Mucosa of gallbladder (tissue), 1 donor: ENCODE results near the gene CARD14. TPM values are rescaled to one million over a fixed set of nuclear protein-coding genes. Genes with fewer than 3 reads are reported as not detected.
"Not testable (repeated sequence)": the region's sequence is repeated elsewhere in the genome, so short reads cannot be mapped to it uniquely, and the experiment has no call there.

Experiments
- DNase-seq: peaks from one replicate; pipeline ENCODE4 v3.0.0-alpha.2; 2020; ENCODE audit warnings: low spot score
- total RNA-seq: library from RNA; stranded (reverse); gene quantifications from one replicate; pipeline ENCODE4 v1.2.1, GENCODE V29; 2021
- donor health status: DM: no; HTN: no; CAD: no.

Gene CARD14
- total RNA-seq, 1 donor from 2014 or later = 0.29 TPM

- no peak for DNase-seq
These were observed 14.0 kb downstream of the CARD14 start for GRCh38 chr17:80183581-80184422.

DNA sequence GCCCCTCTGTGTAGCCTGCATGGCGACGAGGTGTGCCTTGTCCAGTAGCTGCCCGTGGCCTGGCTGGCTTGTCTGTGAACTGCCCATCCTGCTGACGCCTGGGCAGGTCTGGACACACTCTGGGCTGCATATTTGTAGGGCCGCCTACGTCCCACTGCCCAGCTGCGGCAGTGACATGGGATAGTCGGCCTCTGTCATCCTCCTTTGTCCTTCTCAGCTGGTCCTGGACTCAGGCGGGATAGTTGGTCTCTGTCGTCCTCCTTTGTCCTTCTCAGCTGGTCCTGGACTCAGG, 14.5 kb downstream of the CARD14 start:
- DNase-seq = no peak

DNA sequence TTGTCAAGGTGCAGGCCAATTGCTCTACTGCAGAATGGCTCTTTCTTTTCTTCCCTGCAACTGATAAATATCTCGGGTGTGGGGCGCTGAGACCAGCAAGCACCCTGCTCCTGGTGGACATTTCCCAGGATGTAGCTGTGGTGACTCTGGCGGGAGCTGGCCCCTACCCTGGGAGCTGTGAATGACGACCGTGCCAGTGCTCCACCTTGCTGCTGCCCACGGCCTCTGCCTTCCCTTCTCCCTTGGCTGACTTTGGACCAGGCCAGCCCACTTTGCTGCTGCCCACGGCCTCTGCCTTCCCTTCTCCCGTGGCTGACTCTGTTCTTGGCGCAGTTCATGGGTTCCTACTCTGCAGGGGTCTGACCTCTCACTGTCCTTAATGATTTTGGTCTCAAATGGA, 16.1 kb downstream of the CARD14 start:
- no peak for DNase-seq

DNA sequence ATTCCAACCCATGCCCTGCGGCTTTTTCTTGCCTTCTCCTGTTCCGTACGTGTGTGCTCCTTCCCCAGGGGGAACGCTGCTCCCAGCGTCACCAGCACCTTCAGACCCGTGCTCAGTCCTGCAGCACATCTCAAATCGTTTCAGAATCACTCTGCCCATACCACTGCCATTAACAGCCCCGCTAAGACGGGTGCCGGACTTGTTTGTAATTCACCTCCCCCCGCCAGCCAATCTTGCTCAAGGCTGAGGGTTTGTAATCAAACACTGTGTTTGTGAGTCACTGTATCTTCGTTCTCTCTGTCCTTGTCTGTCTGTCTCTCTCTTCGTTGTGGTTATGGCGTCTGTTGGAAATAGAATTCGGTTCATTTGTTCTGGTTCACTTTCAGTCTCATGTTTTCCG, 17.3 kb downstream of the CARD14 start:
- no peak for DNase-seq

DNA sequence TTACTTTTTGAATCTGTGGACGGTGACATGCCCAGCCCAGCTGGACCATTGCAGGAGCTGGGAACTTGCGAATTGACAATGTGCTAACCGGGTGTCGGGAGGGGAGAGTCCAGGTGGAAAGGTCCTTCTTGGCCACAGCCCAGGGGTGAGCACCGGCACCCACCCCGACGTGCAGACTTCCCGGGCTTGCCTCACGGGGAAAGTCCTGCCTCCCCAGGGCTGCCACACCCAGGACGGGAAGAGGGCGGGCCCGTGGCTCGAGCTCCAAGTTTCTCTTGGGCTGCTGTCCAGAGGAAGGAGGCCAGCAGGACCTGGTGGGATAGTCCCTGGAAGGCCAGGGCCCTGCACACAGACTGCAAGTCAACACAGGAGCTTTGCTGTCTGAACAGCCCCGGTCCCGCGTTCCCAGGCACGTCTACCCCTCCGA, 17.7 kb downstream of the CARD14 start:
- DNase-seq = peak; percentile 40

- no peak for DNase-seq
These were observed 19.8 kb downstream of the CARD14 start for GRCh38 chr17:80189611-80190010.

GRCh38 chr17:80190716-80191115, 20.9 kb downstream of the CARD14 start:
- no peak for DNase-seq

GRCh38 chr17:80191192-80191591, 21.4 kb downstream of the CARD14 start:
- no peak for DNase-seq

DNA sequence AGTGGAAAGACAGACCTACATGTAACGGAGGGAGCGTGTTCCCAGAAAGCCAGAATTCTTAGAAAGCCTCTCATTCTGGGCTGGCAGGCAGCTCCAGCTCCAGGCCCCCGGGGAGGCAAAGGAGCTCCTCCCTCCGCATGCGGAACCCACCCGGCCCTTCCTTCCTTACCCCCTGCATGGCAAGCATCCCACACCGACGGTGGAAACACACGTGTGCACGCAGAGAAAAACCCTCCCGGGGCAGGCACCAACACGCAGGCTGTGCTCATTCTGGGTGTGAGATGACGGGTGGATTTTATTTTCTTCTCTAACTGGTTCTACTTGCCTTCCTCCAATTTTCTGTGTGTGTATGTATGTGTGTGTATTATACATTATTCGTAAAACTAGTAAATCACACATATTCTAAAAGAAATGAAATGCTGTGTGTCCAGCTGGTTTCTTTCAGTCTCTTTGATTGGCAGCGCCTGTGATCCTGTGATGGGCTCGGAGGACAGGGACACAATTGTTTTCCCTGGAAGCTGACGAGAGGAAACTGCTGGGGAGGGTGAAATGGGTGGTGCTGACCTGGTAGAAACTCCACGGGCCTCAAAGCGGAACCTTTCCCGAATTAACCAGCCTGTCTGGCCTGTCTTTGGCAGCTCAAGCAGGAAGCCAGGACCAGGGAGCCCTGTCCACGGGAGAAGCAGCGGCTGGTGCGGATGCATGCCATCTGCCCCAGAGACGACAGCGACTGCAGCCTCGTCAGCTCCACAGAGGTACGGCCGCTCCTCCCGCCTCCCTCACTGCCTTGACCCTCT, 22.2 kb downstream of the CARD14 start:
- peak; percentile 57 for DNase-seq

GRCh38 chr17:80195141-80195540, 25.3 kb downstream of the CARD14 start:
- DNase-seq = no peak

- no peak for DNase-seq
These were observed 26.1 kb downstream of the CARD14 start for GRCh38 chr17:80195671-80196529.

DNA sequence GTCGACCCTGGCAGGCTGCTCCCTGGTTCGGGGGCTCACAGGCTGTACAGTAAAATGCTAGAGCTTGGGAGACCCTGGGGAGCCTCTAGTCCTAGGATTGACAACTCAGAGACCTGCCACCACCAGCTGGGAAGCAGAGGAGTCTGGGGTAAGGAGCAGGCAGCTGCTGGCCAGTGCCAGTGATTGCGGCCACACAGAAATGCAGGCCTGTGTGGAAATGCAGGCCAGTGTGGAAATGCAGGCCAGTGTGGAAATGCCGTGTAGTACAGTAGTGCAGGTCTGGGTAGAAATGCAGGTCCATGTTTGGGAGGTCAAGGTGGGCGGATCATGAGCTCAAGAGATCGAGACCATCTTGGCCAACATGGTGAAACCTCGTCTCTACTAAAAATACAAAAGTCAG, 26.8 kb downstream of the CARD14 start:
- no peak for DNase-seq

DNA sequence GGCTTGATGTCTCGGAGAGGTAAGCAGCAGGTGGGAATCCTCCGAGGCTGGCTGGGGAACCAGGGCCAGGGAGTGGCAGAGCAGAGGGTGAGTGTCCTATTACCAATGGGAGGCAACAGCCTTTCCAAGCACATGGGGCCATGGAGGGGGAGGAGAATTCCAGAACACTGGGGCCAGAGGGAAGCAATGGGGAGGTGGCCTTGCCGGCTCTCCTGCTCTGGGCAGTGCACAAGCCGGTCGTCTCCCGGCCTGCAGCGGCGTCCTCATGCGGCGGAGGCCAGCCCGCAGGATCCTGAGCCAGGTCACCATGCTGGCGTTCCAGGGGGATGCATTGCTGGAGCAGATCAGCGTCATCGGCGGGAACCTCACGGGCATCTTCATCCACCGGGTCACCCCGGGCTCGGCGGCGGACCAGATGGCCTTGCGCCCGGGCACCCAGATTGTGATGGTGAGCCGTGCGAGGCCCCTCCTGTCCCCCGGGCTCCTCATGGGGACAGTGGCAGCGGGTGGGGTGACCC, 28.4 kb downstream of the CARD14 start:
- DNase-seq = no peak

GRCh38 chr17:80199295-80199694, 29.5 kb downstream of the CARD14 start:
- not testable (repeated sequence) for DNase-seq

- no peak for DNase-seq
These were observed 31.6 kb downstream of the CARD14 start for GRCh38 chr17:80201446-80201845.

DNA sequence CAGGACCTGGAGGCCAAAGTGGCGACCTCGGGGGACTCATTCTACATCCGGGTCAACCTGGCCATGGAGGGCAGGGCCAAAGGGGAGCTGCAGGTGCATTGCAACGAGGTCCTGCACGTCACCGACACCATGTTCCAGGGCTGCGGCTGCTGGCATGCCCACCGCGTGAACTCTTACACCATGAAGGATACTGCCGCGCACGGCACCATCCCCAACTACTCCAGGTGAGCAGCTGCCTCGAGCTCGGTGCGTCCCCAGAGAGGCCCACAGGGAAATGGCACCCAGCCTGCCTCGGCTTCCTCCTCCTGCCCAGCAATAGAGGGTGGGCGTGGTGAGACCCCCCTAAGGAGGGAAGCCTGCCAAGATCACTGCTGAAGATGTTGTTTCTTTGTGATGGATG, 32.4 kb downstream of the CARD14 start:
- no peak for DNase-seq

GRCh38 chr17:80203471-80203963, 33.7 kb downstream of the CARD14 start:
- DNase-seq = no peak

- DNase-seq = no peak
These were observed 35.0 kb downstream of the CARD14 start for GRCh38 chr17:80204626-80205468.

GRCh38 chr17:80205811-80206210, 36.0 kb downstream of the CARD14 start:
- DNase-seq = no peak

GRCh38 chr17:80208050-80208449, 38.2 kb downstream of the CARD14 start:
- DNase-seq = no peak

DNA sequence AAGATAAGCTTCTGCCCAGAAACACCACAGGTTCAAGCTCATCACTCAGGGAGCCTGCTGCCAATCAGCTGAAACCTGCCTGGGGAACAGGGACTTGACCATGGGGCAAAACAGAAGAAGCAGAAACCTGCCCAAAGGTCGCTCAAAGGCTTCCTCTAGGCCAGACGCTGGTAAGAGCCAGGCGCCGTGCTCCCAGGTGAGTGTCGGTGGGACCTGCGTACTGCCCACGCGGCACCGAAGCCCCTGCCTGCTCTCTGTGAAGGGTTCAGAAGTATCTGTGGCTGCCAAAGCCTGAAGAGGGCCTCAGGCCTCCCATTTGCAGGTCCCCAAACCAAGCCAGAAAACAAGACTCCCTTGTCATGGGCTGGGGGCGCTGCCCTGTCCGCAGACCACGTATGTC, 39.9 kb downstream of the CARD14 start:
- no peak for DNase-seq
